Activated CD8-positive, alpha-beta memory T cell treated with anti-CD3 and anti-CD28 coated beads for 1 hour (primary cell): Measurements from ENCODE around the gene TRABD.
"Not testable (repeated sequence)": the region's sequence is repeated elsewhere in the genome, so short reads cannot be mapped to it uniquely, and the experiment has no call there.

ENCODE experiments used
- DNase-seq, 2 donors: peaks; one replicate each; pipeline ENCODE4 v3.0.0-alpha.2; 2020; ENCODE audit warnings: low read depth in 1 of 2; ENCODE audit errors: extremely low read depth in 1 of 2

TRABD gene

DNA sequence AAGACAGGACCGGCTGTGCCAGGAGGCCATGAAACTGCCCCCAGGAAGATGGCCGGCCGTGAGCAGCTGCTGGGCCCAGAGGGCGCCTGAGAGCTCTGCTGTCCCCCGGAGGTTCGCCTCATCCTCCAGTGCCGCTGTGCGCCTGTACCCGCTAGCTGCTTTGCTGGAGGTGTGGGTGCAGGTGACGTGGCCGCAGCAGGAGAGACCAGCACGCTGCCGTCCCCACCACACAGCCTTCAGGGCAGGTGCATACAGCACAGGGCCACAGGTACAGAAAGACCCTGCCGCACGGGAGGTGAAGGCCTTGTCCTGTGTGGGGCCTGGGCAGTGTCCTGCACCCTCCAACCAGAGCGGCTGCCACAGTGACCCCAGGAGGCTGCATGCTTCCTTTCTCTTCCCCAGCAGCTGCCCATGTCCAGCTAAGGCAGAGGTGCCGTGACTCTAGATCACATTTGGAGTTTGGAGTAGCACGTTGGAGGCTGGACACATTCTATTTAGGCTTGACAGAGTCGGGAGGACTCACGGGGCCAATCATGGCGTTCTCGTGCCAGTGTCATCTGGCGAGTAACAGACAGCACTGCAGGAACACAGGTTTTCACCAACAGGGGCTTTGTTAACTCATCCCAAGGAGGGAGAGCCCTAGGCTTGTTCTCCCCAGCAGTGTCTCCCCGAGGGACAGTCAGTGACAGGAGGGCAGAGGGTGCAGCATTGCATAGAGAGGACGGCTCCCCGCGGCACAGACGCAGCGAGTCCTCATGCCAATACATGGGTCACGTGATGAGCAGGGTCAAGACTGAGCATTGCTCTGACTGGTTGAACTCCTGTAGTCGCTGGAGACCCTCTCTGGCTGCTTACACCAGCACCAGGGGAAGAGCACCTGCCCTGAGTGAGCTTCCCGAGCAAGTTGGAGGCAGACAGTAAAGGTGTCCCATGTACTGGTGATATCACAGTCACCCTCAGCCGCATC lies 33.9 kb upstream of the TRABD start:
- DNase-seq = no peak

DNA sequence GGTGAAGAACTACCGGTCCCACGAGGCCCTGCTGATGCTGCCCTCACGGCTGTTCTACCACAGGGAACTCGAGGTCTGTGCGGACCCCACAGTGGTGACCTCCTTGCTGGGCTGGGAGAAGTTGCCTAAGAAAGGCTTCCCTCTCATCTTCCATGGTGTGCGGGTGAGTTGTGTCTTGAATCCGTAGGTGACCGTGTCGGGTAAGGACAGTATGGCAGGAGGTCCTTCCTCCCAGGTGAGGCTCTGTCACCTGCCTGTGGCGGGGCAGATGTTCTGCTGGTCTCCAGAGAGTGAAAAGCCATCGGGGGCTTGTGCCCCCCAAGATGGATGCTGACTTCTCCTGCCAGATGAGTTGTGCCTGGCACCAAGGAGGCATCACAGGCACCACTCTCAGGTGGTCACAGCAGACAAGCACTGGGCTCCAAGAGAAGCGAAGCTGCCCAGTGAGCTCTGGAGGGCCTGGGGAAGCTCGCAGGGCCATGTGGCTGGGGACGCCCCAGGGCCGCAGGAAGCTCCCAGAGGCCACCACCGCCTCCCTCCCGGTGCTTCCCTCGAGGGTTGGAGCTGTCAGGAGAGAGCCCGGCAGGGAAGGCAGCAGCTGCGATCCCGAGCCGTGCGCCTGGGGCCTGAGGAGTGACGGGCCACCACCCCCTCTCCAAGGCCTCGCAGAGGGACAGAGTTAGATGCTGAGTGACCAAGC lies 32.5 kb upstream of the TRABD start:
- no peak for DNase-seq

DNA sequence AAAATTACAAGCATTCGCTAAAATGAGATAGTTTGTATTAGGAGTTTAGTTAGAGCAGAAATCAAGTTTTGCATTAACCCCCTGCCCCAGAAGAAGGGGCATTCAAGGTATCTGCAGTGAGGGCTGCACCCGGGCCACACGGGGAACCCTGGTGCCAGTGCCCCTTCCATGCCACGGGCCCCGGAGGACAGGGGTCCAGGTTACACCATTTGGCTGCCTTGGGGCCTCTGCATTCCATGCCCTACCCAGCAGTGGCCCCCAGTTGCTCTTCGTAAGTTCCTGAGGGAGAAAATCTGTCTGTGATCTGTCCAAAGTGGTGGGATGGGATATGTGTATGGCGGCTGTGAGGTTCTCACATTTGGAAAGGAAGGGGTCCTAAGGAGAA lies 32.0 kb upstream of the TRABD start:
- DNase-seq = no peak

DNA sequence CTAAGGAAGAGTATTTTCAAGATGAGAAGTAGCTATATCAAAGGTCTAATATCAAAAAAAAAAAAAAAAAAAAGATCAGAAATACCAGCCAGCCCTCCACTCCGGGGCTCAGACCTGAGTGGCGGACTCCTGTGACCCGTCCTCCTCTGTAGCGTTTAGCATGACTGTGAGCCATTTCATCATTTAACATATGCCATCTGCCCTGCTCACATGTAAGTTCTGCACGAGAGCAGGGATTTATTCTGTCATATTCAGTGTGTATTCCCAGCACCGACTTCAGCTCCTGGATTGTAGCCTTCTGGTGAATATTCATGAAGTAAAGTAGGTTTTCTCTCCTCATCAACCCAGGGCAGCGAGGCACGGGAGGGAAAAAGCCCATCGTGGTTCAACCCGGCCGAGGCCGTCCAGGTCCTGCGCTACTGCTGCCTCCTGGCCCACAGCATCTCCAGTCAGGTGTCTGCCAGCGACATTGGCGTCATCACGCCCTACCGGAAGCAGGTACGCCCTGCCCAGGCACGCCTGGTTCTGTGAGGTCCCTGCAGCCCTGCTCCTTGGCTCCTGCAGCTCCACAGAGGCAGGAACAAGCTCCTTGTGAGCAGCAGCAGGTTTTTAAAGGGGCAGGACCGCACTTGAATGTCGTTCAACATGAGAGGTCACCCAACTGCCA lies 27.9 kb upstream of the TRABD start:
- no peak for DNase-seq

DNA sequence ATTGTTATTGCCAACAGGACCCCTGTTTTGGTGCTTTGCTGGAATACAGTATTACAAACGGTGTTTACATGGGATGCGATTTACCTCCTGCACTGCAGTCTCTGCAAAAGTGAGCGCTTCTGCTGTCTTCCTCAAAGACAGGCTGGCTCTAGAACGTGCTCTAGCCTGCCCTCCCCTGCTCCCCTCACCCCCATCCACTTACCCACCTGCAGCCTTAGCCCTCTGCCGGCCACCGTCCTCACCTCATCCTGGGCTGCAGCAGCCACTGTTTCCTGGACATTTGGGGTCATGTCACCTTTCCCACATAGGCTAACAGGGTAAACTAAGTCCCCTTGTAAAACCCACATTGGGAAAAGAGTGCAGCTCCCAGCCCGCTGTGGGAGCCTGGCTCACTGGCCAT lies 24.8 kb upstream of the TRABD start:
- DNase-seq = no peak

GRCh38 chr22:50161508-50162390 lies 24.0 kb upstream of the TRABD start:
- DNase-seq = no peak

- DNase-seq = no peak
Observed at GRCh38 chr22:50162391-50162956, 23.2 kb upstream of the TRABD start.

DNA sequence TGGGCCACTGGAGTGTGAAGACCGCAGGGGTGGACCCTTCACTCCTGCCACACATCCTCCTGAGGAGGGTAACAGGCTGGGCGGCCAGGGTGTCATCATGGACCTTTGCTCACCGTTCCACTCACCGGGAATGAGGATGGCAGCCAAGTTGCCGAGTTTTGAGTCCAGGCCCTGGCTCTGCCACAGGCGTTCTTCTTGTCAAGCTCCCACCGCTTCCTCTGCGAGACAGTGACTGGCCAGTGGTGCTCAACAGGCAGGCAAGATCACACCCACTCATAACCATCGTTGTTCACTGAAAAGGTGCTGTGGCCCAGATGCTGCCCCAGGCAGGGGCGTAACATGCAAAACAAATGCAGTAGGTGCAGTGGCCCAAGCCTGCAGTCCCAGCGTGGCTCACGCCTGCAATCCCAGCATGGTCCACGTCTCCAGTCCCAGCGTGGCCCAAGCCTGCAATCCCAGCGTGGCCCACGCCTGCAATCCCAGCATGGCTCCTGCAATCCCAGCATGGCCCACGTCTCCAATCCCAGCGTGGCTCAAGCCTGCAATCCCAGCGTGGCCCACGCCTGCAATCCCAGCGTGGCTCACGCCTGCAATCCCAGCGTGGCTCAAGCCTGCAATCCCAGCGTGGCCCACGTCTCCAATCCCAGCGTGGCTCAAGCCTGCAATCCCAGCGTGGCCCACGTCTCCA lies 20.1 kb upstream of the TRABD start:
- DNase-seq = no peak

GRCh38 chr22:50167689-50168489 lies 17.8 kb upstream of the TRABD start:
- DNase-seq = no peak

DNA sequence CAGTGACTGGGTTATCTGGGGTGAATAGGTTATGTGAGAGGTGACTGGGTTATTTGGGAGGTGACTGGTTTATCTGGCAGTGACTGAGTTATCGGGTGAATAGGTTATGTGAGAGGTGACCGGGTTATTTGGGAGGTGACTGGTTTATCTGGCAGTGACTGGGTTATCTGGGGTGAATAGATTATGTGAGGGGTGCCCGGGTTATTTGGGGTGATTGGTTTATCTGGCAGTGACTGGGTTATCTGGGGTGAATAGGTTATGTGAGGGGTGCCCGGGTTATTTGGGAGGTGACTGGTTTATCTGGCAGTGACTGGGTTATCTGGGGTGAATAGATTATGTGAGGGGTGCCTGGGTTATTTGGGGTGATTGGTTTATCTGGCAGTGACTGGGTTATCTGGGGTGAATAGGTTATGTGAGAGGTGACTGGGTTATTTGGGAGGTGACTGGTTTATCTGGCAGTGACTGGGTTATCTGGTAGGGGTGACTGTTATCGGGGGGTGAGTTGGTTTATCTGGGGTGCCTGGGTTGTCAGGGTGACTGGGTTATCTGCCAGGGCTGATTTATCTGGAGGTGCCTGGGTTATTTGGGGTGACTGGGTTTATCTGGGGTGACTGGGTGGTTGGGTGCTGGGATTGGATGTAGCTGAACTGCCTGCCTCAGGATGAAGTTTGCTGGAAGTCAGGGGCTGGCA lies 17.1 kb upstream of the TRABD start:
- DNase-seq = not testable (repeated sequence)

GRCh38 chr22:50169181-50169759 lies 16.4 kb upstream of the TRABD start:
- DNase-seq = no peak

- no peak for DNase-seq
Observed at GRCh38 chr22:50169774-50170341, 15.9 kb upstream of the TRABD start.

GRCh38 chr22:50170453-50171318 lies 15.0 kb upstream of the TRABD start, which contains the start of gene PANX2:
PANX2 (plus strand) TSS chr22:50170731; CDS start chr22:50170731, 0 bp downstream.
- no peak for DNase-seq

DNA sequence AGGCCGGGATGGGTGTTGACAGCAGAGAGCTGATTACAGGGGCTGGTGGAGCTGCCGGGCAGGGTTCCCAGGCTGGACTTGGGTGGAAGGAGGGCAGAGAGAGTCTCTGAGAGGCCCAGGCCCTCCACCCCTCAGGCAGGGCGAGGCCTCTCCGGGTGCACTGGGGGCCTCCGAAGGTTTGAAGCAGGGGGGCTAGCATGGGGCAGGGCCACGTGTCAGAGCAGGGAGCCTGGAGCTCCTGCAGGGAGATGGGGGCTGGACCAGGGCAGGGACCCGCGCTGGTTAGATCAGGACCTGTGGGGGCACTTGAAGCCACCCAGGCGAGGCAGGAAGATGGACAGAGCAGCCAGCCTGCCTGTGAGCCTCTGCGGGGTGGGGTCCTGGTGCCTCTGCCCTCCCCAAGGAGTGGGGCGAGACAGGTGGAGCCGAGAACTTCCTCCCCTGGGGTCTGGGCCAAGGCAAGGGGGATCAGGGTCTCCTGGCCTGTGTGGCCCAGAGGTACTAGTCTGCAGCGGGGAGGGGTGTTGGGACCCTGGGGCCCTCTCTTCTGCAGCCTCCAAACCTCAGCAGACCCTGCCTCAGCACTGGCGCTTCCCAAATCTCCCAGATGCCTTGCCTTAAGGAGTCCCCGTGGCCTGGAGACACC lies 14.3 kb upstream of the TRABD start:
- no peak for DNase-seq

DNA sequence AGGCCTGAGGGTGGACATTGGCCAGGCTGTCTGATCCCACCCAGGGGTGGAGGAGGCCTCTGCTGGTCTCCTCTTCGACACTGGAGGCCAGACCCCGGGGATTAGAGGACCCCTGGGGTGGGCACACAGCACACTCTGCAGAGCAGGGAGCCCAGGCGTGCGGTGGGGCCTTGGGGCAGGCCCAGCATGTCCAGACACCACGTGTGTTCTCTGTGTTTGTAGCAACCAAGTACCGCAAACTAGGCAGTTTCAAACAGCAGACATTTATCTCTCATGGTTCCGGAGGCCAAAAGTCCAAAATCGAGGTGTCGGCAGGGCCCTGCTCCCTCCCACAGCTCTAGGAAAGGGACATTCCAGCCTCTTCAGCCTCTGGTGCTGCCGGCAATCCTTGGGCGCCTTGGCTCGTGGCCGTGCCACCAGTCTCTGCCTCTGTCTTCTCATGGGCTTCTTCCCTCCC lies 13.7 kb upstream of the TRABD start:
- no peak for DNase-seq
